CD4-positive, alpha-beta memory T cell (primary cell): ENCODE results near the gene HBEGF. TPM values are rescaled to one million over a fixed set of nuclear protein-coding genes. Genes with fewer than 3 reads are reported as not detected.

Experiments
- CTCF ChIA-PET: fragments of 350-600 bp; sonication (Branson Sonifier 250); formaldehyde crosslinking; loops from one replicate; lab custom pipeline; 2021; ENCODE audit warnings: inconsistent platforms; ENCODE audit not compliant: partially characterized antibody; lab: Charles Lee
- POLR2A ChIA-PET: fragments of 350-600 bp; sonication (Branson Sonifier 250); formaldehyde crosslinking; loops from one replicate; lab custom pipeline; 2021; ENCODE audit not compliant: partially characterized antibody; lab: Charles Lee
- DNase-seq, 5 donors: peaks; one replicate each; pipeline versions ENCODE4 v3.0.0 to v3.0.0-alpha.2; 2020 to 2022; ENCODE audit warnings: mixed read lengths in 1 of 5
- H3K27ac ChIP-seq: one replicate; pipeline ENCODE4 v1.7.0; 2013; ENCODE audit warnings: low read depth, low read length
- H3K27me3 ChIP-seq: 2 replicates; pipeline ENCODE4 v1.7.0; 2013; ENCODE audit warnings: mild to moderate bottlenecking, low read length, moderate library complexity; ENCODE audit not compliant: insufficient read depth
- H3K36me3 ChIP-seq: 2 replicates; pipeline ENCODE4 v1.7.0; 2013; ENCODE audit warnings: mild to moderate bottlenecking, low read length, moderate library complexity; ENCODE audit not compliant: insufficient read depth
- H3K4me1 ChIP-seq: 2 replicates; pipeline ENCODE4 v1.7.0; 2013; ENCODE audit warnings: mild to moderate bottlenecking, low read length, moderate library complexity; ENCODE audit not compliant: insufficient read depth
- H3K4me3 ChIP-seq, 2 donors: one replicate each; pipeline ENCODE4 v1.7.0; 2013; ENCODE audit warnings: low read length in 2 of 2, mild to moderate bottlenecking in 1 of 2
- H3K9me3 ChIP-seq, 2 donors: one replicate each; pipeline ENCODE4 v1.7.0; 2013; ENCODE audit warnings: low read length in 2 of 2, control low read depth in 1 of 2; ENCODE audit not compliant: control insufficient read depth in 1 of 2
- H3K27ac Mint-ChIP-seq, 7 donors: one replicate each; pipeline ENCODE4 v1.8.0; 2020 to 2021; ENCODE audit warnings: mixed read lengths in 7 of 7, mild to moderate bottlenecking in 6 of 7, inconsistent platforms in 3 of 7, moderate library complexity in 3 of 7
- H3K27me3 Mint-ChIP-seq, 2 donors: one replicate each; pipeline ENCODE4 v1.8.0; 2020 to 2021; ENCODE audit warnings: mixed read lengths in 2 of 2
- H3K36me3 Mint-ChIP-seq, 2 donors: one replicate each; pipeline ENCODE4 v1.8.0; 2020 to 2021; ENCODE audit warnings: mixed read lengths in 2 of 2, inconsistent platforms in 1 of 2, mild to moderate bottlenecking in 1 of 2
- H3K4me1 Mint-ChIP-seq, 4 donors: one replicate each; pipeline ENCODE4 v1.8.0; 2020 to 2021; ENCODE audit warnings: mixed read lengths in 4 of 4, mild to moderate bottlenecking in 1 of 4
- H3K4me3 Mint-ChIP-seq, 8 donors: one replicate each; pipeline ENCODE4 v1.8.0; 2020 to 2021; ENCODE audit warnings: mixed read lengths in 8 of 8, mild to moderate bottlenecking in 7 of 8, moderate library complexity in 6 of 8, inconsistent platforms in 3 of 8
- H3K9me3 Mint-ChIP-seq, 8 donors: one replicate each; pipeline ENCODE4 v1.8.0; 2020 to 2021; ENCODE audit warnings: mixed read lengths in 8 of 8, mild to moderate bottlenecking in 5 of 8, inconsistent platforms in 3 of 8, moderate library complexity in 1 of 8
- intact Hi-C: fragments of 100-400 bp; cut with micrococcal nuclease; formaldehyde crosslinking; loops from one replicate; pipeline ENCODE4 v1.15.1; 2023
- polyA plus RNA-seq, 2 donors: library from polyadenylated mRNA; unstranded; fragments of 300-500 nt; fragmentation: Illumina TruSeq; gene quantifications; one replicate each; pipeline ENCODE4 v1.2.3, GENCODE V29; 2021
- total RNA-seq, 2 experiments: library from RNA; stranded (reverse); gene quantifications; one replicate each; pipeline ENCODE4 v1.2.3, GENCODE V29; 2021

HBEGF gene
- total and polyA plus RNA-seq, 4 experiments from 2014 or later, result 0.52 to 2.4 (median 1.0) TPM

DNA sequence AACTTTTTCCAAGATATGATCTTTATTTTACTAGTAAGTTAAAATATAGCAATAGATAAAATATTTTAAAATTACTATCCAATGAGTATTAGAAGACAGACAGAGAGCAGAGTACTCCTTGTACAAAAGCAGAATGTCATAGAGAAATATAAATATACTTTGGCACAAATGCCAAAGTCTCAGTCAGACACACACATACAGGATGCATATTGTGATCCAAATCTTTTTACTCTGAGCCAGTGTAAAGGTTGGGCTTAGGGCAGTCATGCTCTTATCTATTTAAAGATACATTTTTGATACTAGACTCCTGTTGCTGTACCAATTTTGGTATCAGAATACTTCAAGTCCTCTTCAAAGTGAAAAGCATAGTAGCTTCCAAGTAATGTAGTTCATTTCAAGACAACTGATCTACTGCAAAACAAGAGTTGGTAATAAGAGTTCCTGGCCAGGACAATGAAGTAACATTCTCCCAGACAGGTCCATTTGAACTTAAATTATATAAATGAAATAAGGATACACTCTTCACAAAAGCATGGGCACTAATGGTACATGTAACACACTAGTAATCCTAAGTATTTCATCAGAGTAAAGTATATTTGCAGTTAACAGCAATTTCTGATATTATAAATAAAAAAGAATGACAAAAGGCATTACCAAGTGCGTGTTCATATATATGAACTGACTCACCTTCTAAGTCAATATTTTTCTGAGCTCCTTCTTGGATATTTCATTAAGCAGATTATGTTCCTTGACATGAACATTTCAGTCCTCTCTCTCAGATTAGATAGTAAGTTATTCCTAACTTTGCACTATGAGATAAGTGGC is 54.0 kb downstream of the HBEGF start:
- no peak overlapping the region for H3K27ac ChIP-seq
- H3K27me3 ChIP-seq, result no peaks in the 10 kb centered on the region
- no peak for DNase-seq
- POLR2A ChIA-PET, result interaction anchor here (1.0 to 1.5 kb wide), 2 partner anchors 11 to 109 kb away, joined by 3 to 4 read pairs; partner anchors contain the start of genes ANKHD1 and PFDN1
- peaks cover 31% of the 10 kb centered on the region for H3K4me1 ChIP-seq
- Mint-ChIP-seq H3K36me3 (peaks cover 12 to 18% of the 10 kb centered on the region in 2 donors), H3K4me3 (peak overlapping the region in 1 of 8 donors; percentile 8), H3K4me1 (peaks cover 45 to 65% (median 56%) of the 10 kb centered on the region in 4 donors), H3K9me3 (no peaks in the 10 kb centered on the region), H3K27me3 (no peaks in the 10 kb centered on the region), H3K27ac (peak overlapping the region in 4 of 7 donors; percentile 38 to 76 (median 73))
- CTCF ChIA-PET, result no interaction called here
- H3K4me3 ChIP-seq, result no peak overlapping the region
- intact Hi-C loops, result no loop called here
- no peaks in the 10 kb centered on the region for H3K36me3 ChIP-seq
- H3K9me3 ChIP-seq, result no peaks in the 10 kb centered on the region

DNA sequence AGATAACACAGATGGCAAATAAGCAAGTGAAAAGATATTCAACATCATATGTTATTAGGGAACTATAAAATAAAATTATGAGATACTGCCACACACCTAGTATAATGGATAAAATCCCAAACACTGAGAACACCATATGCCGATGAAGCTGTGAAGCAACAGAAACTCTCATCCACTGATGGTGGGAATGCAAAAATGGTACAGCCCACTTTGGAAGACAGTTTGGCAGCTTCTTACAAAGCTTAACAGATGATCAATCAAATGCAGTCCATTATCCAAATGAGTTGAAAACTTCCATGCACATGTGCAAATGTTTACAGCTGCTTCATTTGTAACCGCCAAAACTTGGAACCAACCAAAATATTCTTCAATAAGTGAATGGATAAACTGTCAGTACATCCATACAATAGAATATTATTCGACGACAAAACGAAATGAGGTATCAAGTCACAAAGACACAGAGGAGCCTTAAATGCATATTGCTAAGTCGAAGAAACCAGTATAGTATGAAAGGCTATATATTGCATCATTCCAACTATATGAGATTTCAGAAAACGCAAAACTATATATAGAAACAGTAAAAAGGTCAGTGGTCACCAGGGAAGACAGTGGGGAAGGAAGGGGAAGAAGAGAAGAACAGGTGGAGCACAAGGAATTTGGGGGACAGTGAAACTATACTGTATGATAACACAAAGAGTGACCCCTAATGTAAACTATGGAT is 58.4 kb downstream of the HBEGF start:
- POLR2A ChIA-PET, result no interaction called here
- no peak overlapping the region for H3K27ac ChIP-seq
- Mint-ChIP-seq H3K36me3 (peaks cover 2 to 9% of the 10 kb centered on the region in 2 donors), H3K9me3 (no peaks in the 10 kb centered on the region), H3K27ac (no peak overlapping the region), H3K4me1 (peaks cover 20 to 37% (median 33%) of the 10 kb centered on the region in 4 donors), H3K27me3 (no peaks in the 10 kb centered on the region), H3K4me3 (no peak overlapping the region)
- H3K27me3 ChIP-seq, result no peaks in the 10 kb centered on the region
- H3K9me3 ChIP-seq, result no peaks in the 10 kb centered on the region
- intact Hi-C loops, result no loop called here
- no peaks in the 10 kb centered on the region for H3K36me3 ChIP-seq
- CTCF ChIA-PET, result interaction anchor here (0.6 to 1.0 kb wide), 2 partner anchors 64 to 91 kb away, joined by 3 read pairs; no protein-coding TSS in a partner anchor
- H3K4me1 ChIP-seq, result peaks cover 8% of the 10 kb centered on the region
- DNase-seq, result no peak
- H3K4me3 ChIP-seq, result no peak overlapping the region

DNA sequence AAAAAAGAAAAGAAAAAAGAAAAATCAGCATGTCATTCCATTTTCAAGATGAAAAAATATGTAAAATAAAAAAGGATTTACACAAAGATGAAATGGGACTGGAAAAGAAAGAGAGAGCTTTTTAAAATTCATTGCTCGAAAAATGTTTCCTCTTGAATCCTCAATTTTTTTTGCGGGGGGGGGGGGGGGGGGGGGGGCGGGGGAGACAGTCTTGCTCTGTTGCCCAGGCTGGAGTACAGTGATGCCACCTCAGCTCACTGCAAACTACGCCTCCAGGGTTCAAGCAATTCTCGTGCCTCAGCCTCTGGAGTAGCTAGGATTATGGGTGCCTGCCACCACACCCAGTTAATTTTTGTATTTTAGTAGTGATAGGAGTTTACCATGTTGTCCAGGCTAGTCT is 60.0 kb downstream of the HBEGF start:
- H3K36me3 Mint-ChIP-seq, result peaks cover 2 to 8% of the 10 kb centered on the region in 2 donors
- DNase-seq, result no peak
- POLR2A ChIA-PET, result interaction anchor here (0.8 kb wide), 1 partner anchor 16 kb away, joined by 4 read pairs; the partner anchor contains the start of gene PFDN1
- H3K9me3 Mint-ChIP-seq, result no peaks in the 10 kb centered on the region
- intact Hi-C loops, result no loop called here
- no peak overlapping the region for H3K27ac Mint-ChIP-seq
- H3K4me1 ChIP-seq, result no peaks in the 10 kb centered on the region
- peaks cover 16 to 34% (median 28%) of the 10 kb centered on the region in 4 donors for H3K4me1 Mint-ChIP-seq
- H3K9me3 ChIP-seq, result no peaks in the 10 kb centered on the region
- H3K4me3 ChIP-seq, result no peak overlapping the region
- no peaks in the 10 kb centered on the region for H3K36me3 ChIP-seq
- H3K27ac ChIP-seq, result no peak overlapping the region
- no peak overlapping the region for H3K4me3 Mint-ChIP-seq
- no peaks in the 10 kb centered on the region for H3K27me3 ChIP-seq
- H3K27me3 Mint-ChIP-seq, result no peaks in the 10 kb centered on the region
- CTCF ChIA-PET, result no interaction called here

DNA sequence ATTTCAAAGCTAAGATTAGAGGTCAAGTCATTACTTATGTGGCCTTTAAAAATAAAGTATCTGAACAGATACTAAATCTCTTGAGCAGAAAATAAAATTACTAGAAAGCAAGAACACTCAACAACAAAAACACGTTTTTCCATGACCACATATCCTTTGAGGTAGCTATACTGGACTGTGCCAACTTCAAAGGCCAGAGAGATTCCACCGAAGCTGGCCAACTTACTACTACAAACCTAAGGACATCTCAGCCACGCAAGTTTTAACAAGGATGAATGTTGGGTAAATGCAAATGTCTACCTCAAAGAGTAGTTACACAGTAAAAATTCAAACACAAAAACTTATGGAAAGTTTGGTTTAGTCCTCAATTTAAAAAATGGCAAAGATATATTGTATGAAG is 62.4 kb downstream of the HBEGF start:
- Mint-ChIP-seq H3K4me3 (no peak overlapping the region), H3K36me3 (peaks cover 0 to 10% of the 10 kb centered on the region in 2 donors), H3K27me3 (no peaks in the 10 kb centered on the region), H3K27ac (no peak overlapping the region), H3K4me1 (peaks cover 6 to 18% (median 15%) of the 10 kb centered on the region in 4 donors), H3K9me3 (no peaks in the 10 kb centered on the region)
- no peaks in the 10 kb centered on the region for H3K36me3 ChIP-seq
- intact Hi-C loops, result no loop called here
- no peaks in the 10 kb centered on the region for H3K27me3 ChIP-seq
- no peaks in the 10 kb centered on the region for H3K9me3 ChIP-seq
- no peaks in the 10 kb centered on the region for H3K4me1 ChIP-seq
- no peak for DNase-seq
- H3K4me3 ChIP-seq, result no peak overlapping the region
- CTCF ChIA-PET, result interaction anchor here (0.7 kb wide), 1 partner anchor 68 kb away, joined by 3 read pairs; no protein-coding TSS in a partner anchor
- POLR2A ChIA-PET, result no interaction called here
- H3K27ac ChIP-seq, result no peak overlapping the region

Other genes starting within 250 kb of the HBEGF start
- gene PURA, start 232.5 kb downstream of the HBEGF start, total RNA-seq, result 10 to 100 TPM; 31.2 to 36.2 TPM
- 1 to 10 TPM; 2.5 to 4.7 TPM for gene PURA, start 232.5 kb downstream of the HBEGF start, polyA plus RNA-seq
- gene IGIP, start 220.7 kb downstream of the HBEGF start, total RNA-seq, result 10 to 100 TPM; 13.7 to 14.9 TPM
- gene IGIP, start 220.7 kb downstream of the HBEGF start, polyA plus RNA-seq, result under 1 TPM; 0.27 to 0.78 TPM
- gene CYSTM1, start 171.4 kb downstream of the HBEGF start, total RNA-seq, result 1 to 10 TPM; 5.0 to 6.3 TPM
- 10 to 100 TPM; 12.8 to 21.1 TPM for gene CYSTM1, start 171.4 kb downstream of the HBEGF start, polyA plus RNA-seq
- gene PFDN1, start 43.5 kb downstream of the HBEGF start, total RNA-seq, result 10 to 100 TPM; 24.8 to 26.2 TPM
- gene PFDN1, start 43.5 kb downstream of the HBEGF start, polyA plus RNA-seq, result 100 to 1,000 TPM; 116 to 223 TPM
- gene SLC4A9, start 13.6 kb upstream of the HBEGF start, total RNA-seq, result not detected
- not detected for gene SLC4A9, start 13.6 kb upstream of the HBEGF start, polyA plus RNA-seq
- gene ANKHD1, start 55.2 kb upstream of the HBEGF start, total RNA-seq, result 100 to 1,000 TPM; 228 to 252 TPM
- 100 to 1,000 TPM in 1 of 2 donors, 10 to 100 TPM in 1; 58.6 to 100 TPM for gene ANKHD1, start 55.2 kb upstream of the HBEGF start, polyA plus RNA-seq
- 10 to 100 TPM; 15.3 to 18.8 TPM for gene EIF4EBP3, start 201.1 kb upstream of the HBEGF start, total RNA-seq
- gene EIF4EBP3, start 201.1 kb upstream of the HBEGF start, polyA plus RNA-seq, result 10 to 100 TPM; 31.9 to 44.3 TPM
- gene SRA1, start 210.9 kb upstream of the HBEGF start, total RNA-seq, result 10 to 100 TPM; 24.5 to 26.6 TPM
- 10 to 100 TPM; 35.5 to 46.8 TPM for gene SRA1, start 210.9 kb upstream of the HBEGF start, polyA plus RNA-seq
- gene APBB3, start 218.0 kb upstream of the HBEGF start, total RNA-seq, result 10 to 100 TPM; 72.9 to 75.4 TPM
- gene APBB3, start 218.0 kb upstream of the HBEGF start, polyA plus RNA-seq, result 1 to 10 TPM; 2.1 to 4.9 TPM
- 10 to 100 TPM; 49.0 to 59.4 TPM for gene SLC35A4, start 218.2 kb upstream of the HBEGF start, total RNA-seq
- gene SLC35A4, start 218.2 kb upstream of the HBEGF start, polyA plus RNA-seq, result 100 to 1,000 TPM; 105 to 115 TPM